ENCODE data around the gene GPER1. TPM values are rescaled to one million over a fixed set of nuclear protein-coding genes. Genes with fewer than 3 reads are reported as not detected.
A peak's percentile ranks its signal among the peaks of the same experiment; 100 is the strongest.
"Not testable (repeated sequence)": the region's sequence is repeated elsewhere in the genome, so short reads cannot be mapped to it uniquely, and the experiment has no call there.

Gene GPER1
- total and polyA plus RNA-seq, 2 donors (not counting 3 experiments of a cell fraction or from before 2014, with no cell fraction given) = 0.77 to 2.3 TPM

GRCh38 chr7:1115171-1116045 lies 27.5 kb downstream of the GPER1 start:
- FAIRE-seq; H3K4me1 ChIP-seq (ENCODE audit: control insufficient read depth, extremely low read depth, insufficient read depth, low read length); H3K4me3 ChIP-seq (replicated peaks in 1 of 3; ENCODE audit: insufficient read depth in 1 of 3, low read depth in 1 of 3, low read length in 3 of 3): not testable (repeated sequence)

GRCh38 chr7:1116383-1117008 lies 28.6 kb downstream of the GPER1 start:
- POLR2A ChIA-PET; dilution Hi-C loops (cut with MboI; ENCODE audit: extremely low pct_ligation_motif_present, low sequenced_read_pairs); H3K79me2 ChIP-seq (ENCODE audit: control insufficient read depth, insufficient read depth, low read length); H3K36me3 ChIP-seq (ENCODE audit: control insufficient read depth in 2 of 2, extremely low read depth in 1 of 2, insufficient read depth in 2 of 2, low read length in 2 of 2); H3K9ac ChIP-seq (replicated peaks; ENCODE audit: extremely low read depth, insufficient read depth, low read length); H3K4me1 ChIP-seq (ENCODE audit: control insufficient read depth, extremely low read depth, insufficient read depth, low read length); intact Hi-C loops (cut with micrococcal nuclease); H3K9me3 ChIP-seq (replicated peaks; ENCODE audit: control insufficient read depth, insufficient read depth, low read length); H2AFZ ChIP-seq (ENCODE audit: low read depth, low read length); H3K27ac ChIP-seq (ENCODE audit: insufficient read depth, low read depth, low read length); H4K20me1 ChIP-seq (replicated peaks; ENCODE audit: control insufficient read depth, extremely low read depth, insufficient read depth, low read length); H3K27me3 ChIP-seq (ENCODE audit: control insufficient read depth in 2 of 2, insufficient read depth in 2 of 2, low read length in 2 of 2); FAIRE-seq; DNase-seq (ENCODE audit: low read depth, low spot score); CTCF ChIA-PET; H3K4me3 ChIP-seq (replicated peaks in 1 of 3; ENCODE audit: insufficient read depth in 1 of 3, low read depth in 1 of 3, low read length in 3 of 3); H3K4me2 ChIP-seq (ENCODE audit: insufficient read depth, low read length); H3K9me1 ChIP-seq (replicated peaks; ENCODE audit: control insufficient read depth, extremely low read depth, insufficient read depth, low read length); BruUV-seq (replicated peaks): not testable (repeated sequence)

More at GRCh38 chr7:1115171-1116045, 27.5 kb downstream of the GPER1 start:
- H3K27me3 ChIP-seq (ENCODE audit: control insufficient read depth in 2 of 2, insufficient read depth in 2 of 2, low read length in 2 of 2); H3K36me3 ChIP-seq (ENCODE audit: control insufficient read depth in 2 of 2, extremely low read depth in 1 of 2, insufficient read depth in 2 of 2, low read length in 2 of 2); POLR2A ChIA-PET; H3K9ac ChIP-seq (replicated peaks; ENCODE audit: extremely low read depth, insufficient read depth, low read length); H3K27ac ChIP-seq (ENCODE audit: insufficient read depth, low read depth, low read length); H3K9me1 ChIP-seq (replicated peaks; ENCODE audit: control insufficient read depth, extremely low read depth, insufficient read depth, low read length); H3K9me3 ChIP-seq (replicated peaks; ENCODE audit: control insufficient read depth, insufficient read depth, low read length); BruUV-seq (replicated peaks); H4K20me1 ChIP-seq (replicated peaks; ENCODE audit: control insufficient read depth, extremely low read depth, insufficient read depth, low read length); DNase-seq (ENCODE audit: low read depth, low spot score); H3K79me2 ChIP-seq (ENCODE audit: control insufficient read depth, insufficient read depth, low read length); H3K4me2 ChIP-seq (ENCODE audit: insufficient read depth, low read length); dilution Hi-C loops (cut with MboI; ENCODE audit: extremely low pct_ligation_motif_present, low sequenced_read_pairs); H2AFZ ChIP-seq (ENCODE audit: low read depth, low read length); intact Hi-C loops (cut with micrococcal nuclease): not testable (repeated sequence)
- TF ChIP-seq JUN (IDR thresholded peaks at IDR 0.05; ENCODE audit: borderline replicate concordance, insufficient read depth, insufficient read length, low read depth) = peak; percentile 1
- CTCF ChIA-PET = interaction anchor here (1.1 to 1.2 kb wide), 2 partner anchors 8 to 14 kb away, joined by 3 to 8 read pairs; no protein-coding TSS in a partner anchor
